OCI-LY7 (cell line): Measurements from ENCODE around the gene SLC9A9.

Experiments used
- EZH2phosphoT487 ChIP-seq: fragments of 200-600 bp; sonication (generic); IDR thresholded peaks from 2 replicates; pipeline ENCODE4 v1.6.1; 2018; ENCODE audit warnings: low read depth, borderline replicate concordance, mild to moderate bottlenecking, mixed run types, antibody characterized with exemption, low read length, moderate library complexity, mixed read lengths
- TF ChIP-seq, protein P1 (sequence below): fragments of 200-600 bp; sonication (generic); conservative IDR thresholded peaks from 2 replicates; pipeline ENCODE4 v1.5.1; 2014; ENCODE audit warnings: mild to moderate bottlenecking, antibody characterized with exemption, low read length, moderate library complexity, mixed read lengths

DNA sequence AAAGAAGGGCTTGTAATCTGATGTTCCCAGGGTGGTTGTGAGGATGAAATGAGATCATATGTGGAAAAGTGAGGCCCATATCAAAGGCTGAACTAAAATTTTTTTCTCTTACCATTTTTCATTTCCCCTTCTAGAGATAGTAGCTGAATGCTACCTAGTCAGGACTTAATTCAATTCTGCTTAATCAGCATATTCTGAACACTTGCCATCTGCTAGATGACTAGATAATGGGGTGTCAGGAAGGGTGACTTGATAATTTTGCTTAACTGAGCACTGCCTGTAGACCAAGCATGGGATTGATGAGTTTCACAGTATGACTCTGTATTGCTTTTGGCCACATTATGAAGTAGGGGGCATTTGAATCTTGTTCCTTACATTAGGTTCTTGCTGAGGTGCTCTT lies 592.5 kb downstream of the SLC9A9 start:
- TF ChIP-seq, protein P1, sequence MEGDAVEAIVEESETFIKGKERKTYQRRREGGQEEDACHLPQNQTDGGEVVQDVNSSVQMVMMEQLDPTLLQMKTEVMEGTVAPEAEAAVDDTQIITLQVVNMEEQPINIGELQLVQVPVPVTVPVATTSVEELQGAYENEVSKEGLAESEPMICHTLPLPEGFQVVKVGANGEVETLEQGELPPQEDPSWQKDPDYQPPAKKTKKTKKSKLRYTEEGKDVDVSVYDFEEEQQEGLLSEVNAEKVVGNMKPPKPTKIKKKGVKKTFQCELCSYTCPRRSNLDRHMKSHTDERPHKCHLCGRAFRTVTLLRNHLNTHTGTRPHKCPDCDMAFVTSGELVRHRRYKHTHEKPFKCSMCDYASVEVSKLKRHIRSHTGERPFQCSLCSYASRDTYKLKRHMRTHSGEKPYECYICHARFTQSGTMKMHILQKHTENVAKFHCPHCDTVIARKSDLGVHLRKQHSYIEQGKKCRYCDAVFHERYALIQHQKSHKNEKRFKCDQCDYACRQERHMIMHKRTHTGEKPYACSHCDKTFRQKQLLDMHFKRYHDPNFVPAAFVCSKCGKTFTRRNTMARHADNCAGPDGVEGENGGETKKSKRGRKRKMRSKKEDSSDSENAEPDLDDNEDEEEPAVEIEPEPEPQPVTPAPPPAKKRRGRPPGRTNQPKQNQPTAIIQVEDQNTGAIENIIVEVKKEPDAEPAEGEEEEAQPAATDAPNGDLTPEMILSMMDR: no peak
- TF ChIP-seq EZH2phosphoT487: no peak
